LNCaP clone FGC (cell line): Measurements from ENCODE around the gene PHF10.

ENCODE experiments used
- DNase-seq: peaks from one replicate; pipeline ENCODE4 v3.0.0-alpha.2; 2011; ENCODE audit warnings: low read depth
- H3K4me3 ChIP-seq: 2 replicates; pipeline ENCODE4 v1.5.1; 2011; ENCODE audit warnings: mild to moderate bottlenecking, low read depth, low read length, control low read depth
- CTCF ChIP-seq: IDR thresholded peaks from 2 replicates; pipeline ENCODE4 v1.5.1; 2012; ENCODE audit warnings: mild to moderate bottlenecking; ENCODE audit not compliant: control insufficient read depth, insufficient read depth; ENCODE audit errors: extremely low read depth

PHF10 gene

GRCh38 chr6:169660751-169661390 lies 63.4 kb downstream of the PHF10 start:
- no peak for TF ChIP-seq CTCF
- no peak for DNase-seq
- no peak overlapping the region for H3K4me3 ChIP-seq

- TF ChIP-seq CTCF, result no peak
- DNase-seq, result no peak
Observed at GRCh38 chr6:169659820-169660610, 64.3 kb downstream of the PHF10 start.

DNA sequence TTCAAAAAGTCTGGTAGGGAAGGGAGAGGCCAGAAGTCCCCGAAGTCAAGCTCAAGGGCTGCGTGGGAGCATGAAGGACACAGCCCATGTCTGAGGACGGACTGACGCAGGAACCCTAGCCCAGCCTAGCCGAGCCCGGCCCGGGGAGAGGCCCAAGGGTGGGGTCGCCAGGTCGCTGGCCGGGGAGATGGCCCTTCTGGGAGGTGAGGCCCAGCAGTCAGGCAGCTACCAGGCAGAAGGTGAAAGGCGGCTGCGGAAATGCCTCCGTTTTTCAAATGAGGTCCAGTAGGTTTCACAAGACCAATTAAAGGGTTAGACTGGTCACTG lies 67.1 kb downstream of the PHF10 start:
- no peak for DNase-seq
- no peak overlapping the region for H3K4me3 ChIP-seq
- no peak for TF ChIP-seq CTCF

More at GRCh38 chr6:169659820-169660610, 64.3 kb downstream of the PHF10 start:
- no peak overlapping the region for H3K4me3 ChIP-seq

DNA sequence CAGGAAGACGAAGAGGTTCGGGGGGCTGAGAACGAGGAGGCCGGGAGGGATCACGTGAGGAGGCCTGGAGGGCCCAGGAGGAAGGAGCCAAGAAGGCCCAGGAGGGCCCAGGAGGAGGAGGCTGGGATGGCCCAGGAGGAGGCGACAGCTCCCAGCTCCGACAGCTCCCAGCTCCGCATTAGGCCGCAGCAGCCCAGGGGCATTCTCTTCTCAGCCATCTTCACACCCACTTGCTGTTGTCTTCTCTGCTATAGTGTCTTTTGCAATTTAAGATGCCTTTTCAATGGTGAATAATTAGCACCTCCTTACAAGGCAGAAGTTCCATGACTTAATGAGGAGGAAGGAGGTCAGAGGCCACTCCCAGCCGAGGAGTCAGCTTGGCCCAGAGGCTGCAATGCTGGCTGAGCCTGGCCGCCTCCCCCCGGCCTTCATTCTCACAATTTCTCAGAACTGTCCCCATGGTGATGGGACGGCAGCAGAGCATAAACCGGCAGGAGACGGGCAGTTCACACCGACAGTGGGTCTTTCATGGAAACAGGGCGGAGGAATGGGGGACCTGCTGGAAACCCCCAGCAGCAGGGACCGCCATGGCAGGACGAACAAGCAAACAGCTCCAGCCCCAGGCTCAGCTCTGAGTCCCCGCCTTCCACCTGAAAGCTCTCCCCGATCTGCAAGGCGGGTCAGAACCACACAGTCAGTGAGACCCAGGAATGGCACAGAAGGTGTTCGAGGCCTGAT lies 67.6 kb downstream of the PHF10 start:
- H3K4me3 ChIP-seq, result no peak overlapping the region
- TF ChIP-seq CTCF, result no peak
- no peak for DNase-seq

GRCh38 chr6:169654598-169655391 lies 69.5 kb downstream of the PHF10 start:
- TF ChIP-seq CTCF, result peak; percentile 52
- DNase-seq, result peak; percentile 56
- peak overlapping the region; percentile 66 for H3K4me3 ChIP-seq
